ENCODE data around the gene MAP1LC3A. TPM values are rescaled to one million over a fixed set of nuclear protein-coding genes. Genes with fewer than 3 reads are reported as not detected.
"Not testable (repeated sequence)": the region's sequence is repeated elsewhere in the genome, so short reads cannot be mapped to it uniquely, and the experiment has no call there.

Gene MAP1LC3A
- 1.7 TPM for polyA plus RNA-seq (2012; ENCODE audit: low read depth, missing spikeins)

DNA sequence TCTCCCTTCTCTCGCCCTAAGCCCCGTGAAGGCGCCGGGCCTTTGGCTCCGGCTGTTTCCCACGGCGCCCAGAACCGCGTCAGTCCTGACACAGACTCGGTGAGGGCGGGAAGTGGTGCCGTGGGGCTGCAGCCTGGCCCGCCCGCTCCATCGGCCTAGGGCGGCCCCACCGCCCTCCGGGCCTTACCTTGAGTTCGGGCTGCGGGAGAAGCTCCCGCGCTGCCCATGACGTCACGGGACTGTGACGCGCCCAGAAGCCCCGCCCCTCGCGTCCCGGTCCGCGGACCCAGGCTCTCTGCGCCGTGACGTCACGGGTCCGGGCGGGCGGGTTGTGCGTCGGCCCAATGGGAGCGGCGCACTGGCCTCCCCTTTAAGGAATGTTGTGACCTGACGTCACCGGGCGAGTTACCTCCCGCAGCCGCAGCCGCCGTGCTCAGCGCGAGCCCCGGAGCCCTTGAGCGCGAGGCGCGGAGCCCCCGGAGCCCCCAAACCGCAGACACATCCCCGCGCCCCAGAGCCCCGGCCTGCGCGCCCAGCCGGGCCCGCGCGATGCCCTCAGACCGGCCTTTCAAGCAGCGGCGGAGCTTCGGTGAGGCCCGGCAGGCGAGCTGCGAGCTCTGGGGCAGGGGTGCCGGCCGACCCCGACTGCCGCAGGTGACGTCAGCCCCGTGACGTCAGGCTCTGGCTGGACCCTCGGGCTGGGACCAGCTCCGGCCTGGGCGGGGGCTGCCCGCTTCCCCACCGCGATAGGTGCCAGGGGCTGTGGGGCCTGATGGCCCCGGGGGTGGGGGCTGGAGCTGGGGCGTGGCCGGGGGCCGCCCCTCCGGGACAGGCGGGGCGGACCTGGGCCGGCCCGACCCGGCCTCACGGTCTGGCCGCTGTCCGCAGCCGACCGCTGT, at the start of gene MAP1LC3A:
MAP1LC3A (plus strand) TSS at position 399 of the 899 bp plus-strand sequence; CDS start at position 550, 151 bp downstream.
- FAIRE-seq (peak; percentile 89), DNase-seq (ENCODE audit: insufficient read length, low spot score) (peak; percentile 94)
- no peak for TF ChIP-seq POLR2A (IDR thresholded peaks at IDR 0.05; ENCODE audit: low read depth, low read length)

- TF ChIP-seq POLR2A (IDR thresholded peaks at IDR 0.05; ENCODE audit: low read depth, low read length) (no peak), POLR2AphosphoS5 (IDR thresholded peaks at IDR 0.05; ENCODE audit: low read depth, low read length) (no peak), POU2F2 (IDR thresholded peaks at IDR 0.05; ENCODE audit: low read depth, low read length) (no peak), SPI1 (IDR thresholded peaks at IDR 0.05; ENCODE audit: low read depth, low read length) (no peak), PAX5 (IDR thresholded peaks at IDR 0.05; ENCODE audit: insufficient read depth, low read length, severe bottlenecking) (no peak), TAF1 (IDR thresholded peaks at IDR 0.05; ENCODE audit: low read depth, low read length) (no peak)
- FAIRE-seq (no peak), DNase-seq (ENCODE audit: insufficient read length, low spot score) (no peak)
These were observed 47.9 kb upstream of the MAP1LC3A start for GRCh38 chr20:34510575-34510974.

DNA sequence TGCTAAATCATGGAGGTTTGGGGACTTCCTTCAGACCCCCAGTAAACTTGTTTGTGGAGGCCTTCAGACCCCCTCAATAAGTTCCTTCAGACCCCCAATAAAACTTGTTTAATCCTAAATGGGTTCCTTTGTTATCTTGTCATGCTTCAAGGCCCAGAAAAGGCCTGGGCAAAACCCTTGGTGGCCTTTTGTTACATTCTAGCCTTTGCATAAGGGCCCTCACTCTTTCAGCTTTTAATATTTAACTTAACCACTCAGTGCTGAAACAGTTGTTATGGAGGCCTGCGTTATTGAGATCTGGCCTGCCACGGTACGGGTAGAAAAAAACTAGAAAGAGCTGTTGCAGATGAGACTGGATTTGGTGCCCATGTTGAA, 46.6 kb upstream of the MAP1LC3A start:
- no peak for TF ChIP-seq POLR2AphosphoS5 (IDR thresholded peaks at IDR 0.05; ENCODE audit: low read depth, low read length)
- no peak for FAIRE-seq
- DNase-seq (ENCODE audit: insufficient read length, low spot score): no peak

- FAIRE-seq (no peak), DNase-seq (ENCODE audit: insufficient read length, low spot score) (no peak)
- TF ChIP-seq POLR2A (IDR thresholded peaks at IDR 0.05; ENCODE audit: low read depth, low read length) (no peak), SPI1 (IDR thresholded peaks at IDR 0.05; ENCODE audit: low read depth, low read length) (no peak), POLR2AphosphoS5 (IDR thresholded peaks at IDR 0.05; ENCODE audit: low read depth, low read length) (no peak), POU2F2 (IDR thresholded peaks at IDR 0.05; ENCODE audit: low read depth, low read length) (no peak), PAX5 (IDR thresholded peaks at IDR 0.05; ENCODE audit: insufficient read depth, low read length, severe bottlenecking) (no peak), TAF1 (IDR thresholded peaks at IDR 0.05; ENCODE audit: low read depth, low read length) (no peak)
These were observed 46.1 kb upstream of the MAP1LC3A start for GRCh38 chr20:34512266-34512954.

GRCh38 chr20:34512955-34513419, 45.5 kb upstream of the MAP1LC3A start:
- DNase-seq (ENCODE audit: insufficient read length, low spot score) (no peak), FAIRE-seq (no peak)
- TF ChIP-seq POLR2AphosphoS5 (IDR thresholded peaks at IDR 0.05; ENCODE audit: low read depth, low read length): no peak
- no peak for TF ChIP-seq SPI1 (IDR thresholded peaks at IDR 0.05; ENCODE audit: low read depth, low read length)
- no peak for TF ChIP-seq POLR2A (IDR thresholded peaks at IDR 0.05; ENCODE audit: low read depth, low read length)
- no peak for TF ChIP-seq TAF1 (IDR thresholded peaks at IDR 0.05; ENCODE audit: low read depth, low read length)
- TF ChIP-seq PAX5 (IDR thresholded peaks at IDR 0.05; ENCODE audit: insufficient read depth, low read length, severe bottlenecking): no peak
- no peak for TF ChIP-seq POU2F2 (IDR thresholded peaks at IDR 0.05; ENCODE audit: low read depth, low read length)

DNA sequence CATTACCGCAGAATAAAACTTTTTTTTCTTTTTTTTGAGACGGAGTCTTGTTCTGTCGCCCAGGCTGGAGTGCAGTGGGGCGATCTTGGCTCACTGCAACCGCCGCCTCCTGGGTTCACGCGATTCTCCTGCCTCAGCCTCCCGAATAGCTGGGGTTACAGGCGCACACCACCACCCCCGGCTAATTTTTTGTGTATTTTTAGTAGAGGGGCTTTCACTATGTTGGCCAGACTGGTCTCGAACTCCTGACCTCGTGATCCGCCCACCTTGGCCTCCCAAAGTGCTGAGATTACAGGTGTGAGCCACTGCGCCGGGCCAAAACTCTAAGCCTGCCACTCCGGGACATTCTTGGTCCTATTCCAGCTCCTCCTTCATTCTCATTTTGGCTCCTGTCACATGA, 44.5 kb upstream of the MAP1LC3A start:
- DNase-seq (ENCODE audit: insufficient read length, low spot score): not testable (repeated sequence)

DNA sequence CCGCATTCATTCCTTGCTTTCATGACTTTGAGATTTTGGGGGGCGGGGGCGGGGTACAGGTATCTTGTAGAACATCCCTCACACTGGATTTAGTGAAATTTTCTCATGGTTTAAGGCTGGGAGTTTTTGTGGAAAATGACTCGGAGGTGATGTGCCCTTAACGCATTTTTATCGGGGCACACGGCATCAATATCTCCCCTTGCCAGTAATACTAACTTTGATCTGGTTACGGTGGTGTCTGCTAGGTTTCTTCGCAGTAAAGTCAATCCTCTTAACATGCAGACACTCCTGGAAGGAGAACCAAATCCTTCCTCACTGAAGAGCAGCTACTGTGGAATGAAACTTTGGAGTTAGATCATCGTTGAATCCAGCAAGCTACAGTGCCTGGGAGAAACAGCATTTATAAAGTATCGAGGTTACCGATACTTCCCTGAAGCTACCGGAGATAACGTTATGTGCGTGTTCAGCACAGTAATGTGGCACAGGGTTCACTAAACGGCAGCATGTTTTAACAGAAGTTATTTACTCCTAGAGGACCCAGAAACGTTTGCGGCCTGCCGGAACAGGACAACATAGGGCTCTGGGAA, 43.5 kb upstream of the MAP1LC3A start:
- FAIRE-seq (no peak), DNase-seq (ENCODE audit: insufficient read length, low spot score) (no peak)
- TF ChIP-seq TAF1 (IDR thresholded peaks at IDR 0.05; ENCODE audit: low read depth, low read length) (no peak; the same call in 1 of the 2 replicates), POLR2A (IDR thresholded peaks at IDR 0.05; ENCODE audit: low read depth, low read length) (no peak)

More for the DNA sequence above, 44.5 kb upstream of the MAP1LC3A start:
- not testable (repeated sequence) for FAIRE-seq

DNA sequence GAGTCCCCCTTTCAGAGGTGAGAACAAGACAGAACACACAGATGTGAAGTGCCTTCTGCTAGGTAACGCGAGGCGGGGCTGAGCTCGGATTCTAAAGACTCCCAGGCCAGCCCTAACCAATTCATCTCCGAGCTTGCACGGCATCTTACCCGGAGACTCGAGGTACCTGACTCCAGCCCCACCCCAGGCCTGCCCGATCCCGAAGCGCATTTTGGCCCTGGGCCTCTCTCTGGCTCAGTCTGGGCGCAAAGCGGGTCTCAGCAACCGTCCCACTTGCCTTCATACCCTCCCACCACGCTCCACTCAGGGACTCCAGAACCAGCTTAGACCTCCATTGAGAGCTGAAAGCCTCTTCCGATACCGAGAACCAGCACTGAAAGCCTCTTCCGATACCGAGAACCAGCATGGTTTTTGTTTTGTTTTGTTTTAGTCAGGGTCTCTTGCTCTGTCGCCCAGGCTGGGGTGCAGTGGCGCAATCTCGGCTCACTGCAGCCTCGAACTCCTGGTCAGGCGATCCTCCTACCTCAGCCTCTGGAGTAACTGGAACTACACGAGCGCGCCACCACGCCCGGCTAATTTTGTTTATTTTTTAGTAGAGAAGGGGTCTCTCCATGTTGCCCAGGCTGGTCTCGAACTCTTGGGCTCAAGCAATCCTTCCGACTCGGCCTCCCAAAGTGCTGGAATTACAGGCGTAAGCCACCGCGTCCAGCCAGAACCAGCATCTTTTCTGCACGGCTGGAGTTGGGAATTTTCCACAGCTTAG, 42.9 kb upstream of the MAP1LC3A start:
- FAIRE-seq: peak; percentile 88
- TF ChIP-seq TAF1 (IDR thresholded peaks at IDR 0.05; ENCODE audit: low read depth, low read length): no peak; the same call in none of the 2 replicates
- no peak for TF ChIP-seq PAX5 (IDR thresholded peaks at IDR 0.05; ENCODE audit: insufficient read depth, low read length, severe bottlenecking)
- peak; percentile 71 for TF ChIP-seq POLR2A (IDR thresholded peaks at IDR 0.05; ENCODE audit: low read depth, low read length)
- TF ChIP-seq SPI1 (IDR thresholded peaks at IDR 0.05; ENCODE audit: low read depth, low read length): no peak
- peak; percentile 40; the same call in 1 of the 2 replicates for TF ChIP-seq POU2F2 (IDR thresholded peaks at IDR 0.05; ENCODE audit: low read depth, low read length)
- TF ChIP-seq POLR2AphosphoS5 (IDR thresholded peaks at IDR 0.05; ENCODE audit: low read depth, low read length): no peak
- peak; percentile 48 for DNase-seq (ENCODE audit: insufficient read length, low spot score)

DNA sequence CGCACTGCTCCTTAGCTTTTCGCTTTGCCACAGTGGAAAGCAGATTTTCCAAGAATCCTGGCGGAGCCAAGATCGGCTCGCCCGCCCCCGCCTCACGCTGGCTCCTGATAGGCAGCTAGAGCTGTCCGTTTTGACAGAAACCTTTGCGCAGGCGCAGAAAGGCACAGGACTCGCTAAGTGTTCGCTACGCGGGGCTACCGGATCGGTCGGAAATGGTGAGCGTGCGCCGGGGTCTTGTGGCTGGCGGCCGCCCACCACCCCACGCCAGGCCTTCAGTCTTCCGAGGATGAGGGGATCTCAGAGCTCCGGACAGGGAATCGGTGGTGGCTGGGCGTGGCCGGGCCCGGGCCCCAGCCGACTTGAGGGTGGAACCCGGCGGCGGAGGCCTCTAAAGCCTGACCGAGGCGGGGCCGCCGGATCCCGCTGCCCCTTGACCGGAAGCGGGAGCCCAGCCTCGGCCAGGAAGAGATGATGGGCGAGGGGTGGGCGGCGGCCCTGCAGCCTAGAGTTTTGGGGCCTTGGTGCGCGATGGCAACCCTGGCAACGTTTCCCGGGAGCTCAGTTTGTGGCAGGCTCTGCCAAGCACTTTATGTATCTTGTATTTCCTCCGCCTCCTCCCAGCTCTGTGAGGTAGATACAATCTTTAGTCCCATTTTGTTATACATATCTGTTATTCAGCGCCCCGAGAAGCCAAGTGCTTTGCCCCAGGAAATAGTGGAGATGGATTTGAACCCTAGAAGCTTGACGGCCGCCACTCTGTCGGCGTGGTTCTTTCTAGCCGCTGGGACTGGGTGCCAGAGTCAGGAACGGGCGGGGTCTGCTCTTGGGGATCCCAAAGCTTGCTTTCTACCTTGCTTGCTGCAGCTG, 42.0 kb upstream of the MAP1LC3A start, which contains the start of gene DYNLRB1:
DYNLRB1 (plus strand) TSS at position 176 of the 867 bp plus-strand sequence; CDS start at position 213, 37 bp downstream.
- peak; percentile 73 for DNase-seq (ENCODE audit: insufficient read length, low spot score)
- no peak; the same call in 1 of the 2 replicates for TF ChIP-seq POU2F2 (IDR thresholded peaks at IDR 0.05; ENCODE audit: low read depth, low read length)
- no peak for TF ChIP-seq SPI1 (IDR thresholded peaks at IDR 0.05; ENCODE audit: low read depth, low read length)
- TF ChIP-seq POLR2A (IDR thresholded peaks at IDR 0.05; ENCODE audit: low read depth, low read length): 0 out of 2 replicates have a peak, but pooled peaks have one; percentile 27
- TF ChIP-seq TAF1 (IDR thresholded peaks at IDR 0.05; ENCODE audit: low read depth, low read length): no peak
- TF ChIP-seq PAX5 (IDR thresholded peaks at IDR 0.05; ENCODE audit: insufficient read depth, low read length, severe bottlenecking): no peak
- TF ChIP-seq POLR2AphosphoS5 (IDR thresholded peaks at IDR 0.05; ENCODE audit: low read depth, low read length): 0 out of 2 replicates have a peak, but pooled peaks have one; percentile 35
- peak; percentile 92 for FAIRE-seq
